Panc1 (cell line): ENCODE measurements around the gene GTF3A. TPM values are rescaled to one million over a fixed set of nuclear protein-coding genes. Genes with fewer than 3 reads are reported as not detected.
A peak's percentile ranks its signal among the peaks of the same experiment; 100 is the strongest.

Source experiments
- ATAC-seq: fragments of 200-7000 bp; cut with Tn5 transposase; 2 replicates; pipeline ENCODE4 v1.9.1; 2020; ENCODE audit warnings: mild to moderate bottlenecking, moderate library complexity
- BruUV-seq: library from RNA; stranded (reverse); fragments of 400-500 nt; replicated peaks from 2 replicates; lab custom pipeline; 2021; lab: Mats Ljungman, UMichigan
- CTCF ChIA-PET: fragments of 300-600 bp; sonication (Branson Sonifier 250); formaldehyde crosslinking; loops from one replicate; lab custom pipeline; 2022; ENCODE audit warnings: antibody characterized with exemption; lab: Charles Lee
- POLR2A ChIA-PET: fragments of 300-600 bp; sonication (Branson Sonifier 250); formaldehyde crosslinking; loops from one replicate; lab custom pipeline; 2022; ENCODE audit warnings: antibody characterized with exemption; lab: Charles Lee
- DNase-seq: peaks from one replicate; pipeline ENCODE4 v3.0.0-alpha.2; 2010; ENCODE audit warnings: low read depth, low spot score
- H3K27ac ChIP-seq: 2 replicates; pipeline ENCODE4 v1.5.1; 2011; ENCODE audit warnings: mild to moderate bottlenecking, low read length, inconsistent platforms
- H3K27me3 ChIP-seq: fragments of 200-500 bp; sonication (Bioruptor generic); 2 replicates; pipeline ENCODE4 v1.6.0; 2014; ENCODE audit warnings: low read length, inconsistent platforms; ENCODE audit not compliant: control insufficient read depth, insufficient read depth
- H3K36me3 ChIP-seq: fragments of 200-500 bp; sonication (Bioruptor generic); 2 replicates; pipeline ENCODE4 v1.5.1; 2014; ENCODE audit warnings: inconsistent platforms, mild to moderate bottlenecking, low read length, moderate library complexity; ENCODE audit not compliant: control insufficient read depth, insufficient read depth
- H3K4me1 ChIP-seq: 2 replicates; pipeline ENCODE4 v1.5.1; 2011; ENCODE audit warnings: inconsistent platforms, mild to moderate bottlenecking, low read length, moderate library complexity; ENCODE audit not compliant: control insufficient read depth, insufficient read depth
- H3K4me3 ChIP-seq, 2 experiments: 2 replicates each; pipeline ENCODE4 v1.5.1; 2011 to 2012; ENCODE audit warnings: low read depth in 2 of 2, low read length in 2 of 2, mild to moderate bottlenecking in 2 of 2, inconsistent platforms in 1 of 2, moderate library complexity in 1 of 2
- H3K9me3 ChIP-seq: fragments of 200-500 bp; sonication (Bioruptor generic); 2 replicates; pipeline ENCODE4 v1.5.1; 2014; ENCODE audit warnings: low read depth, mild to moderate bottlenecking, inconsistent platforms, low read length, moderate library complexity; ENCODE audit not compliant: control insufficient read depth, insufficient read depth
- CTCF ChIP-seq: fragments of 450-650 bp; IDR thresholded peaks from 2 replicates; pipeline ENCODE4 v1.5.1; 2017; ENCODE audit warnings: mild to moderate bottlenecking
- POLR2AphosphoS5 ChIP-seq: IDR thresholded peaks from 2 replicates; pipeline ENCODE4 v1.6.1; 2012; ENCODE audit warnings: mild to moderate bottlenecking, low read depth, low read length, moderate library complexity
- REST ChIP-seq, 2 experiments: IDR thresholded peaks; 2 replicates each; pipeline ENCODE4 v1.6.1; 2011 to 2012; ENCODE audit warnings: low read depth in 2 of 2, control low read depth in 1 of 2, low read length in 1 of 2, mild to moderate bottlenecking in 1 of 2, moderate library complexity in 1 of 2; ENCODE audit not compliant: insufficient read depth in 1 of 2
- SIN3A ChIP-seq: IDR thresholded peaks from 2 replicates; pipeline ENCODE4 v1.6.1; 2012; ENCODE audit warnings: low read depth, mild to moderate bottlenecking, low read length, moderate library complexity, borderline replicate concordance; ENCODE audit not compliant: insufficient read depth
- TCF7L2 ChIP-seq: IDR thresholded peaks from 2 replicates; pipeline ENCODE4 v1.6.1; 2011; ENCODE audit warnings: mild to moderate bottlenecking, low read depth, low read length, inconsistent platforms
- in situ Hi-C: cut with HindIII; loops from 2 replicates; pipeline ENCODE4 v1.10.0; 2016; ENCODE audit warnings: low sequenced_read_pairs, low pct_unique_long_range_greater_than_20kb
- intact Hi-C: fragments of 100-400 bp; cut with micrococcal nuclease; formaldehyde crosslinking; loops from one replicate; pipeline ENCODE4 v1.10.0; 2022; ENCODE audit not compliant: unreplicated experiment
- total RNA-seq: library from RNA; stranded (reverse); gene quantifications from one replicate; pipeline ENCODE4 v1.2.1, GENCODE V29; 2021; ENCODE audit not compliant: unreplicated experiment

GTF3A gene
- total RNA-seq, 1 experiment from 2014 or later = 111 TPM

- Histone ChIP-seq H3K9me3 (no peaks in the 10 kb centered on the region), H3K4me3 (no peak overlapping the region), H3K27ac (no peak overlapping the region), H3K27me3 (no peaks in the 10 kb centered on the region), H3K4me1 (no peaks in the 10 kb centered on the region; the same call in 1 of the 2 replicates), H3K36me3 (no peaks in the 10 kb centered on the region)
- DNase-seq (peak; percentile 17), ATAC-seq (peak; percentile 78)
- POLR2A ChIA-PET = interaction anchor here (0.5 kb wide), 1 partner anchor 632 kb away, joined by 4 read pairs; no protein-coding TSS in a partner anchor
- in situ Hi-C loops = no loop called here
- intact Hi-C loops = no loop called here
- TF ChIP-seq SIN3A (no peak), POLR2AphosphoS5 (no peak), CTCF (no peak), TCF7L2 (no peak), REST (IDR thresholded peaks at IDR 0.05; ENCODE audit: insufficient read depth in 1 of 2, low read depth in 2 of 2, low read length in 1 of 2) (no peak)
- CTCF ChIA-PET = interaction anchor here (0.6 kb wide), 2 partner anchors 9 to 30 kb away, joined by 6 read pairs; no protein-coding TSS in a partner anchor
- BruUV-seq = no TSS peak
Measured at GRCh38 chr13:27476943-27477703, 52.7 kb downstream of the GTF3A start.

DNA sequence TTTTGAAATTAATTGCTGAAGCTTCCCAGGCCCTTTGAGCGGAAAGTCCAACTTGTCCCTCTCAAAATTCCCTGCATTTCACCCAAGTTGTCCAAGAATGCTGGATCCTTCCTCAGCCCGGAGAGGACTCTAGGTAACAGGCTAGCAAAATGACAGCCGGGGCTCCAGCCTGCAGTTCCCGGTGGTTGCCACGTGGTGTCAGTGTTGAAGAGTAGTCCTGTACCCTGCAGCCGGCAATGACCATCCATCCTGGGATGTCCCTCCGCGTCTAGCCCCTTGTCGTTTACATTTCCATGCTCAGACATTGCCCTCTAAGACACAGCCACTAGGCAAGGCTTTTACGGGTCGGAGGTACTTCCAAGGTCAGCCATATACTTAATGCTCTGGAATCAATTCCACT lies 57.3 kb downstream of the GTF3A start:
- POLR2A ChIA-PET = no interaction called here

More for the DNA sequence above, 57.3 kb downstream of the GTF3A start:
- peak; percentile 56; the same call in 1 of the 2 replicates for ATAC-seq
- no TSS peak for BruUV-seq
- no peak for DNase-seq
- intact Hi-C loops (no loop called here), in situ Hi-C loops (no loop called here)
- TF ChIP-seq CTCF (peak; percentile 67), POLR2AphosphoS5 (no peak)
- Histone ChIP-seq H3K27ac (no peak overlapping the region), H3K4me3 (no peak overlapping the region), H3K4me1 (no peaks in the 10 kb centered on the region; the same call in 1 of the 2 replicates), H3K9me3 (no peaks in the 10 kb centered on the region), H3K36me3 (no peaks in the 10 kb centered on the region), H3K27me3 (no peaks in the 10 kb centered on the region)
- CTCF ChIA-PET = no interaction called here
